Kidney tubule cell (primary cell): ENCODE measurements around the gene KNSTRN.

ENCODE experiments used
- DNase-seq: peaks from one replicate; pipeline ENCODE4 v3.0.0-alpha.2; 2018; ENCODE audit warnings: low spot score

Gene KNSTRN

GRCh38 chr15:40365624-40366456, 16.7 kb upstream of the KNSTRN start:
- DNase-seq = no peak

DNA sequence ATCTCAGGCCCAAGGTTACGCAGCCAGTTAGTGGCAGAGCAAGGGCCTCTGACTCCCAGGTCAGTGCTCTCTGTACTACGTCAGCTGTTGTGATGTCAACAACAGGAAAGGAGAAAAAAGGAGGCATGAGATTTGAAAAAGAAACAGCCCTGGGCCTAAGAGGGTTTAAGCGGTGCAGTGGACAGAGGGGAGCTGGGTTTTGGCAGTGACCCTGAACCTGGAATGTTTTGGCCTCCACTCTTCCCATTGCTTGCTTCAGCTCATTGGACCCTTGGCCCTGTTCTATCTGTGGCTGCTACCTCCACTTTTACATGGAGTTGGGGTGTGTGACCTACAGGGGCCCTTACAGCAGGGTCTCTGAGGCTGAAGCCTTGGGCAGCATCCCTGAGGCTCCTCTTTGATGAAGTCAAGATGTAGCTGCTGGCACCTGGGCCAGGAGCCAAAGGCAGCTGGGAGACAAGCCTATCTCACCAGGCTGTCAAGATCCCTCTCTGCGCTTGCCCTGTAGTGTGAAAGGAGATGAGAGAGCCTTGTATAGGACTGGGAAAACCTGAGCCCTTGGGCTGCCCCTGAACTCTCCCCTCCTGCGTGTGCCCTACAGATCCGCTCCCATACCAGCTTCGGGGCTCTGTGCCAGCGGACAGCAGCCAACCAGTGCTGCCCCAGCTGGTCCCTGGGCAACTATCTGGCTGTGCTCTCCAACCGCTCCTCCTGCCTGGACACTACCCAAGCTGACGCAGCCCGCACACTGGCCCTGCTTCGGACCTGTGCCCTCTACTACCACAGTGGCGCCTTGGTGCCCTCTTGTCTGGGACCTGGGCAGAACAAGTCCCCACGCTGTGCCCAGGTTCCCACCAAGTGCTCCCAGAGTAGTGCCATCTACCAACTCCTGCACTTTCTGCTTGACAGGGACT, 15.8 kb upstream of the KNSTRN start:
- no peak for DNase-seq

DNA sequence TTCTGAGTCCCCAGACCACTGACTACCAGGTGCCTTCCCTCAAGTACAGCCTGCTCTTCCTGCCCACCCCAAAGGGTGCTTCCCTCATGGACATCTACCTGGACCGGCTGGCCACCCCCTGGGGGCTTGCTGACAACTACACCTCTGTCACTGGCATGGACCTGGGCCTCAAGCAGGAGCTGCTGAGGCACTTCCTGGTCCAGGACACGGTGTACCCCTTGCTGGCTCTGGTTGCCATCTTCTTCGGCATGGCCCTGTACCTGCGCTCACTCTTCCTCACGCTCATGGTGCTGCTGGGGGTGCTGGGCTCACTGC, 15.2 kb upstream of the KNSTRN start:
- no peak for DNase-seq

DNA sequence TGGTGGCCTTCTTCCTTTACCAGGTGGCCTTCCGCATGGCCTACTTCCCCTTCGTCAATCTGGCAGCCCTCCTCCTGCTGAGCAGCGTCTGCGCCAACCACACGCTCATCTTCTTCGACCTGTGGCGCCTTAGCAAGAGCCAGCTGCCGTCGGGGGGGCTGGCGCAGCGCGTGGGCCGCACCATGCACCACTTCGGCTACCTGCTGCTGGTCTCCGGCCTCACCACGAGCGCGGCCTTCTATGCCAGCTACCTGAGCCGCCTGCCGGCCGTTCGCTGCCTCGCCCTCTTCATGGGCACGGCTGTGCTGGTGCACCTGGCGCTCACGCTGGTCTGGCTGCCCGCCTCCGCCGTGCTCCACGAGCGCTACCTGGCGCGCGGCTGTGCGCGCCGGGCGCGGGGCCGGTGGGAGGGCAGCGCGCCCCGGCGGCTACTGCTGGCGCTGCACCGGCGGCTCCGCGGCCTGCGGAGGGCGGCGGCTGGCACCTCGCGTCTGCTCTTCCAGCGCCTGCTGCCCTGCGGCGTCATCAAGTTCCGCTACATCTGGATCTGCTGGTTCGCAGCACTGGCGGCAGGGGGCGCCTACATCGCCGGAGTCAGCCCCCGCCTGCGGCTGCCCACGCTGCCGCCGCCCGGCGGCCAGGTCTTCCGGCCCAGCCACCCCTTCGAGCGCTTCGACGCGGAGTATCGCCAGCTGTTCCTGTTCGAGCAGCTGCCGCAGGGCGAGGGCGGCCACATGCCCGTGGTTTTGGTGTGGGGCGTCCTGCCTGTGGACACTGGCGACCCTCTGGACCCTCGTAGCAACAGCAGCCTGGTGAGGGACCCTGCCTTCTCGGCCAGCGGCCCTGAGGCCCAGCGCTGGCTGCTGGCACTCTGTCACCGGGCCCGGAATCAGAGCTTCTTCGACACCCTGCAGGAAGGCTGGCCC, 14.6 kb upstream of the KNSTRN start:
- DNase-seq = peak; percentile 95

DNA sequence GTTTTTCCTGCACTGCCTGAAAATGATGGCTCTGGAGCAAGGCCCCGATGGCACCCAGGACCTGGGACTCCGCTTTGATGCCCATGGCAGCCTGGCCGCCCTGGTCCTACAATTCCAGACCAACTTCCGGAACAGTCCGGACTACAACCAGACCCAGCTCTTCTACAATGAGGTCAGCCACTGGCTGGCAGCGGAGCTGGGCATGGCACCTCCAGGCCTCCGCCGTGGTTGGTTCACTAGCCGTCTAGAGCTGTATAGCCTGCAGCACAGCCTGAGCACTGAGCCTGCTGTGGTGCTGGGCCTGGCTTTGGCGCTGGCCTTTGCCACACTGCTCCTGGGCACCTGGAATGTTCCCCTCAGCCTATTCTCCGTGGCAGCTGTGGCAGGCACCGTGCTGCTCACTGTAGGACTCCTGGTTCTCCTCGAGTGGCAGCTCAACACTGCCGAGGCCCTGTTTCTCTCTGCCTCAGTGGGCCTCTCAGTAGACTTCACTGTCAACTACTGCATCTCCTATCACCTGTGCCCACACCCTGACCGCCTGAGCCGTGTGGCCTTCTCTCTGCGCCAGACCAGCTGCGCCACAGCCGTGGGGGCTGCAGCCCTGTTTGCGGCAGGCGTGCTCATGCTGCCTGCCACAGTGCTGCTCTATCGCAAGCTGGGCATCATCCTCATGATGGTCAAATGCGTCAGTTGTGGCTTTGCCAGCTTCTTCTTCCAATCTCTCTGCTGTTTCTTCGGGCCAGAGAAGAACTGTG, 13.6 kb upstream of the KNSTRN start:
- DNase-seq = no peak

- DNase-seq = no peak
Observed at GRCh38 chr15:40369474-40369869, 13.0 kb upstream of the KNSTRN start.

GRCh38 chr15:40369971-40370370, 12.6 kb upstream of the KNSTRN start:
- DNase-seq = no peak

DNA sequence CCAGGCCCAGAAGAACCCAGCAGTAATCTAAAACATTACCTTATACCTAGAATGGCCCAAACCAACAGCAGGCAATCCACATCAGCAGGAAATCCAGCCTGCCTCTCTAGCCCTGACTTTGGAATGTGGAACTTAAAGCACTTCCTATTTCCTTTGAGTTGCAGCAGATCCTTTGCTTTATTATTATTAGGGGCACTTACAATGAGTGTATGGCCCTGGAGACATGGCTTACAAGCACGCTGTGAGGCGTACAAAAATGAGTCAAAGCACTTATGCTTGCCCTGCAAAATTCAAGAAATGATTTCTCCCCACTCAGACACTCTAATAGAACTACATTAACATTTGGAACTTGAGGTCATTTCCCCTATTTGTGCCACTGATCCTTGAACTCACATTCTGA, 9.5 kb upstream of the KNSTRN start:
- DNase-seq = no peak

GRCh38 chr15:40377606-40378005, 4.9 kb upstream of the KNSTRN start:
- DNase-seq = no peak

GRCh38 chr15:40379374-40379773, 3.1 kb upstream of the KNSTRN start:
- no peak for DNase-seq

GRCh38 chr15:40379853-40380252, 2.7 kb upstream of the KNSTRN start:
- peak; percentile 86 for DNase-seq

- no peak for DNase-seq
Observed at GRCh38 chr15:40380636-40381035, 1.9 kb upstream of the KNSTRN start.

GRCh38 chr15:40381818-40382529, 547 bp upstream of the KNSTRN start:
- DNase-seq = no peak

- DNase-seq = no peak
Observed at GRCh38 chr15:40386480-40386879, 4.0 kb downstream of the KNSTRN start.

DNA sequence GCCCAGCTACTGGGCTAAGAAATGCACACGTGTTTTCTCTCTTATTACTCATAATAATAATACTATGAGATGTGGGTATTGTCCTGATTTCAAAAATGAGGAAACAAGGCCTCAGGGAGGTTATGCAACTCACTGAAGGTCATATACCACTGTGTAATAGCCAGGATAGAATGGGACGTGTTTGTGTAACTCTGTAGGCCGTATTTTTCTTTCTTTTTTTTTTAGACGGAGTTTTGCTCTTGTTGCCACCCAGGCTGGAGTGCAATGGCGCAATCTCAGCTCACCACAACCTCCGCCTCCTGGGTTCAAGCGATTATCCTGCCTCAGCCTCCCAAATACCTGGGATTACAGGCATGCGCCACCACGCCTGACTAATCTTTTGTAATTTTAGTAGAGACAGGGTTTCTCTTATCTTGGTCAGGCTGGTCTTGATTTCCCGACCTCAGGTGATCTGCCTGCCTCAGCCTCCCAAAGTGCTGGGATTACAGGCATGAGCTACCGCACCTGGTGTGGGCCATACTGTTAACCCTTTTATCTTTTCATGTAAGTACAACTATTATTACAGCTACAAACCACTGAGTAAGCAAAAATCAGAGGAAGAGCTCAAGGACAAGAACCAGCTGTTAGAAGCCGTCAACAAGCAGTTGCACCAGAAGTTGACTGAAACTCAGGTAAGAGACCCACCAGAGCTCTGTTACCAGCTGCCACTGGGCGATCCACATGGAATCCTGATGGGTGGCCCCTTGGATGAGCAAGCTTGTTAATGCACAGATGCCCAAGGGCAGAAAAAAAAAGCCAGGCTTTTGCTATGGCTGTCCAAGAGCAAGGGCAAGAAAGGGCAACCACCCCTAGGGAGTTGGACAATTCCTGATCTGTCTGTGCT, 6.7 kb downstream of the KNSTRN start:
- no peak for DNase-seq

DNA sequence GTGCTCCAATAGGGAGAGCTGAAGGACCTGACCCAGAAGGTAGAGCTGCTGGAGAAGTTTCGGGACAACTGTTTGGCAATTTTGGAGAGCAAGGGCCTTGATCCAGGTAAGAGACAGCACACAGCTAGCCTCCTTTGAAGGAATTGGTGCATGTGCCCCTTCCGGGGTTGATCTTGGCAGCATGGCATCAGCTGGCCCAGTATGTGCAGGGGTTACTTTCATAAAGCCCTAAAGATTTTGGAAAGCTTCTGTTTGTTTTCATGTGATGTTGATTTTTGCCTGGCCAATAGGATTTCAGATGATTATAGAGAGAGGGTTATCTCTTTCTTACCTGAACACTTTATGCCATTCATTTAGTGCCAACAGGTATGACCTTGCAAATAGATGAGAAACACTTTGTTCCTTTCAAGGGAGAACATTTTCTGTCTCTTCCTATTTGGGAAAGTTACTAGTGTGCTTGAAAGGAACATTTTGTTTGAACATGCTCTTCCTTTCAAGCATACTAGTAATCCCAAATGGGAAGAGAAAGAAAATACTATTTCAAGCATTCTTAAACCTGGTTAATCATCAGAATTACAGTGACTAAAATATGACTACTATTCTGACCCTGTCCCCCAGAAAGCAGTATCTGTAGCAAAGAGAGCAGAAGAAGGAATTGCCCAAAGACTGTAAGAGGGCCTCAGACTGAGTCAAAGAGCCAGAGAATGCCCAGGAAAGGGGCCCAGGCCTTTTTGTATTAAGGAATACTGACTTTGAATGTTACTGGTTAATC, 7.5 kb downstream of the KNSTRN start:
- no peak for DNase-seq

- no peak for DNase-seq
Observed at GRCh38 chr15:40392986-40393948, 10.7 kb downstream of the KNSTRN start.
